Ovary (tissue), 9 donors: ENCODE measurements around the gene ATXN1. TPM values are rescaled to one million over a fixed set of nuclear protein-coding genes. Genes with fewer than 3 reads are reported as not detected.

Experiments
- DNase-seq, 5 donors: peaks; one replicate each; pipeline ENCODE4 v3.0.0-alpha.2; 2019 to 2020
- H3K27ac ChIP-seq, 2 donors: fragments of 200-600 bp; one replicate each; pipeline versions ENCODE4 v1.5.1 to v1.8.0; 2019 to 2022
- H3K27me3 ChIP-seq: fragments of 200-600 bp; one replicate; pipeline ENCODE4 v1.8.0; 2022
- H3K36me3 ChIP-seq: fragments of 200-600 bp; sonication (generic); one replicate; pipeline ENCODE4 v1.5.1; 2019
- H3K4me1 ChIP-seq: one replicate; pipeline ENCODE4 v1.8.1; 2013; ENCODE audit warnings: mild to moderate bottlenecking, moderate library complexity; ENCODE audit not compliant: insufficient read depth
- H3K4me3 ChIP-seq: fragments of 200-600 bp; sonication (generic); one replicate; pipeline ENCODE4 v1.5.1; 2017
- H3K9me3 ChIP-seq, 2 donors: fragments of 200-600 bp in 1 of 2; sonication (generic) in 1 of 2; one replicate each; pipeline versions ENCODE4 v1.5.1 to v1.8.1; 2013 to 2019; ENCODE audit warnings: mild to moderate bottlenecking in 1 of 2, moderate library complexity in 1 of 2
- EP300 ChIP-seq: sonication (generic); formaldehyde crosslinking; IDR thresholded peaks from one replicate; pipeline ENCODE4 v1.6.1; 2017; ENCODE audit warnings: antibody characterized with exemption
- POLR2A ChIP-seq: fragments of 450-650 bp; IDR thresholded peaks from one replicate; pipeline ENCODE4 v1.6.1; 2017; ENCODE audit warnings: antibody characterized with exemption, mild to moderate bottlenecking, moderate library complexity
- WGBS, 3 donors: extraction: QIAGEN DNeasy Blood & Tissue Kit in 1 of 3; methylation state at CpG; one replicate each; pipeline versions ENCODE4 v1.1.5 to v1.1.7; 2013 to 2017; 5-methylcytosine and 5-hydroxymethylcytosine counted together
- intact Hi-C, 4 donors: fragments of 100-400 bp; cut with DNase I; formaldehyde crosslinking; loops; one replicate each; pipeline versions ENCODE4 v1.11.0 to v1.15.1; 2022 to 2023
- polyA plus RNA-seq, 2 donors: library from polyadenylated mRNA; stranded (reverse); fragments of 200-250 nt in 1 of 2; fragments of 350-450 nt in 1 of 2; fragmentation: Illumina TruSeq in 1 of 2; extraction: RNeasy Lipid Tissue Mini Kit (QIAGEN cat#74804) in 1 of 2; gene quantifications; one replicate each; pipeline ENCODE4 v1.2.3, GENCODE V29; 2013 to 2014
- total RNA-seq, 7 donors: library from RNA; depleted of rRNA in 2 of 7; stranded (reverse); fragments of >200 nt in 2 of 7; fragmentation: NEBNext Ultra II Directional in 3 of 7; extraction: Animal tissue kit (Norgen Biotek cat#: 25700) in 3 of 7; gene quantifications; one replicate each; pipeline versions ENCODE4 v1.1.0 to v1.2.4, GENCODE V29; 2016 to 2023
- TF ChIP-seq, protein P1 (sequence below), 3 donors: fragments of 450-650 bp in 2 of 3; fragments of 200-600 bp in 1 of 3; IDR thresholded peaks; one replicate each; pipeline versions ENCODE4 v1.5.1 to v1.8.0; 2016 to 2022; ENCODE audit warnings: antibody characterized with exemption in 3 of 3, mild to moderate bottlenecking in 1 of 3
- donor health status: DM: no; HTN: no; CAD: no; lungs with moderate emphysema.
- donor health status: DM: no; HTN: no; CAD: no.
- donor health status: Bipolar disorder and iron deficiency.
- donor health status: DM: yes; HTN: yes; CAD: no.
- donor health status: DM: no; HTN: no; CAD: no.
- donor health status: DM: yes; HTN: yes; CAD: no.

Gene ATXN1
- total and polyA plus RNA-seq, 9 donors = 7.3 to 38.2 (median 30.4) TPM

- no peaks in the 10 kb centered on the region for H3K36me3 ChIP-seq
- intact Hi-C loops = no loop called here
Observed at GRCh38 chr6:16669227-16669626, 92.0 kb downstream of the ATXN1 start.

DNA sequence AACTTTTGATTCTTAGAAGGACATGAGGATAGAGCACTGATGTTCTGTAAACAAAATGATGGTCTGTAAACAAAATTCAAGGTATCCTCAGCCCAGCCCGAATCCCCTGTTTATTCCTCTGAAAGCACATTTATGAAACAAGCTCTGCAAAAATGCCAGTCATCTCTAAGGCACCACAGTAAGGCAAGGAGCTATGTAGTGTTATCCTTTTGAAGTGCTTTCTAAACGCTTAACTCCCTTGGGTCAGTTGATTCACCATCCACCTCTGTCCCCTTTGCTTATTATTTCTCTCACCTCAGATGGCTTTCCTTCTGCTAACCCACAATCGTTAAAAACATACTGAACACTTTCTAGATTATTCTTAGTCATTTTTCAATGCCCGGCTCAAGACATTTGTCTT lies 93.8 kb downstream of the ATXN1 start:
- intact Hi-C loops = no loop called here
- H3K9me3 ChIP-seq = no peaks in the 10 kb centered on the region
- no peak overlapping the region for H3K27ac ChIP-seq
- DNase-seq = no peak
- no peaks in the 10 kb centered on the region for H3K36me3 ChIP-seq
- no peak overlapping the region for H3K4me3 ChIP-seq
- no peaks in the 10 kb centered on the region for H3K27me3 ChIP-seq
- TF ChIP-seq EP300 (no peak), POLR2A (no peak)
- TF ChIP-seq, protein P1, sequence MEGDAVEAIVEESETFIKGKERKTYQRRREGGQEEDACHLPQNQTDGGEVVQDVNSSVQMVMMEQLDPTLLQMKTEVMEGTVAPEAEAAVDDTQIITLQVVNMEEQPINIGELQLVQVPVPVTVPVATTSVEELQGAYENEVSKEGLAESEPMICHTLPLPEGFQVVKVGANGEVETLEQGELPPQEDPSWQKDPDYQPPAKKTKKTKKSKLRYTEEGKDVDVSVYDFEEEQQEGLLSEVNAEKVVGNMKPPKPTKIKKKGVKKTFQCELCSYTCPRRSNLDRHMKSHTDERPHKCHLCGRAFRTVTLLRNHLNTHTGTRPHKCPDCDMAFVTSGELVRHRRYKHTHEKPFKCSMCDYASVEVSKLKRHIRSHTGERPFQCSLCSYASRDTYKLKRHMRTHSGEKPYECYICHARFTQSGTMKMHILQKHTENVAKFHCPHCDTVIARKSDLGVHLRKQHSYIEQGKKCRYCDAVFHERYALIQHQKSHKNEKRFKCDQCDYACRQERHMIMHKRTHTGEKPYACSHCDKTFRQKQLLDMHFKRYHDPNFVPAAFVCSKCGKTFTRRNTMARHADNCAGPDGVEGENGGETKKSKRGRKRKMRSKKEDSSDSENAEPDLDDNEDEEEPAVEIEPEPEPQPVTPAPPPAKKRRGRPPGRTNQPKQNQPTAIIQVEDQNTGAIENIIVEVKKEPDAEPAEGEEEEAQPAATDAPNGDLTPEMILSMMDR (IDR thresholded peaks at IDR 0.05) = no peak
- WGBS, 3 donors = 58 to 65% (median 60%) methylated on average over 4 of the region's 4 CpGs
- H3K4me1 ChIP-seq = peaks cover 2% of the 10 kb centered on the region

More at GRCh38 chr6:16669227-16669626, 92.0 kb downstream of the ATXN1 start:
- no peak for DNase-seq
- H3K27me3 ChIP-seq = no peaks in the 10 kb centered on the region
- H3K9me3 ChIP-seq = no peaks in the 10 kb centered on the region
- H3K4me1 ChIP-seq = peaks cover 4% of the 10 kb centered on the region
- no peak overlapping the region for H3K4me3 ChIP-seq
- 92 to 94% (median 93%) methylated on average over 3 of the region's 3 CpGs for WGBS, 3 donors
- no peak overlapping the region for H3K27ac ChIP-seq
- TF ChIP-seq, protein P1 (IDR thresholded peaks at IDR 0.05) = no peak
- TF ChIP-seq POLR2A (no peak), EP300 (no peak)

DNA sequence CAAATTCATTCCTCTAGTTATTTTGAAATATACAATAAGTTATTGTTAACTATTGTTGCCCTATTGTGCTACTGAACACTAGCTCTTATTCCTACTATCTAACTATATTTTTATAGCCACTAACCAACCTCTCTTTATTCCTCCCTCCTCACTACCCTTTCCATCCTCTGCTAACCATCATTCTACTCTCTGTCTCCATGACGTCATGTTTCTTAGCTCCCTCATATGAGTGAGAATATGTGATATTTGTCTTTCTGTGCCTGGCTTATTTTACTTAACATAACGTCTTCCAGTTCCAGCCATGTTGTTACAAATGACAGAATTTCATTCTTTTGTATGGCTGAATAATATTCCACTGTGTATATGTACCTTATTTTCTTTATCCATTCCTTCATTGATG lies 95.3 kb downstream of the ATXN1 start:
- Histone ChIP-seq H3K36me3 (no peaks in the 10 kb centered on the region), H3K27me3 (no peaks in the 10 kb centered on the region), H3K9me3 (no peaks in the 10 kb centered on the region), H3K4me1 (no peaks in the 10 kb centered on the region), H3K4me3 (no peak overlapping the region), H3K27ac (no peak overlapping the region)
- intact Hi-C loops = no loop called here
- 94 to 98% (median 95%) methylated on average over 2 of the region's 2 CpGs for WGBS, 3 donors
- no peak for DNase-seq
- TF ChIP-seq, protein P1 (IDR thresholded peaks at IDR 0.05) = no peak
- TF ChIP-seq POLR2A (no peak), EP300 (no peak)

DNA sequence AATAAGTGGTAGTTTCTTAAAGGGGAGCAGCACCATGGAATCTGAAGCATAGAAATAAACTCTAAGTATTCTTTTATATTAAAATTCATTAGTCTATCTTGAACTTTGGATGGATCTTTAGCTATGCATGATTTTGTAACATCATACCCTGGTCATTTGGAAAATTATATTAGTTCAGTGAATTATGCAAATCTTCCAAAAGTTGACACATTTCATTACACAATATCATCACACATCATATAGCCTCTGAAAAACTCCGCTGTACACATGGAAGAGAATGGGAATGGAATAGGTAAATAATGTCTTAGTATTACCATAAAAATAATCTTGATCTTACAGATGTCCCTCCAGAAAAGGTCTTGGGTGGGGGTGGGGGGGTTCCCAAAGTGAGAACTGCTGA lies 96.1 kb downstream of the ATXN1 start:
- H3K4me1 ChIP-seq = peaks cover 1% of the 10 kb centered on the region
- TF ChIP-seq EP300 (no peak), POLR2A (no peak)
- TF ChIP-seq, protein P1 (IDR thresholded peaks at IDR 0.05) = no peak
- no peaks in the 10 kb centered on the region for H3K27me3 ChIP-seq
- H3K36me3 ChIP-seq = no peaks in the 10 kb centered on the region
- WGBS, 3 donors = 100% methylated on average over 1 of the region's 1 CpG
- DNase-seq = no peak
- no peak overlapping the region for H3K4me3 ChIP-seq
- H3K27ac ChIP-seq = no peak overlapping the region
- intact Hi-C loops = no loop called here
- no peaks in the 10 kb centered on the region for H3K9me3 ChIP-seq

- WGBS, 3 donors = 87 to 97% (median 94%) methylated on average over 1 of the region's 1 CpG
- TF ChIP-seq EP300 (no peak), POLR2A (no peak)
- TF ChIP-seq, protein P1 (IDR thresholded peaks at IDR 0.05) = no peak
Observed at GRCh38 chr6:16663901-16664300, 97.4 kb downstream of the ATXN1 start.

More at GRCh38 chr6:16663901-16664300, 97.4 kb downstream of the ATXN1 start:
- peaks cover 1% of the 10 kb centered on the region for H3K4me1 ChIP-seq
- no peak overlapping the region for H3K27ac ChIP-seq
- intact Hi-C loops = no loop called here
- H3K36me3 ChIP-seq = no peaks in the 10 kb centered on the region
- no peak overlapping the region for H3K4me3 ChIP-seq
- no peak for DNase-seq
- no peaks in the 10 kb centered on the region for H3K27me3 ChIP-seq
- H3K9me3 ChIP-seq = no peaks in the 10 kb centered on the region
